Gastrocnemius medialis (tissue), 4 donors: ENCODE data around the gene CSF2RB.

Experiments used
- CTCF ChIP-seq, 5 experiments: fragments of 450-650 bp in 3 of 5; fragments of 200-600 bp in 2 of 5; sonication (generic) in 2 of 5; IDR thresholded peaks in 4 of 5; conservative IDR thresholded peaks in 1 of 5; 1 replicate in 4 of 5; 2 replicates in 1 of 5; pipeline ENCODE4 v1.5.1; 2016 to 2019; ENCODE audit warnings: antibody characterized with exemption in 5 of 5, mild to moderate bottlenecking in 3 of 5, moderate library complexity in 3 of 5
- POLR2A ChIP-seq, 2 donors: fragments of 450-650 bp; IDR thresholded peaks; one replicate each; pipeline ENCODE4 v1.6.1; 2017; ENCODE audit warnings: antibody characterized with exemption in 2 of 2, mild to moderate bottlenecking in 2 of 2, moderate library complexity in 2 of 2

DNA sequence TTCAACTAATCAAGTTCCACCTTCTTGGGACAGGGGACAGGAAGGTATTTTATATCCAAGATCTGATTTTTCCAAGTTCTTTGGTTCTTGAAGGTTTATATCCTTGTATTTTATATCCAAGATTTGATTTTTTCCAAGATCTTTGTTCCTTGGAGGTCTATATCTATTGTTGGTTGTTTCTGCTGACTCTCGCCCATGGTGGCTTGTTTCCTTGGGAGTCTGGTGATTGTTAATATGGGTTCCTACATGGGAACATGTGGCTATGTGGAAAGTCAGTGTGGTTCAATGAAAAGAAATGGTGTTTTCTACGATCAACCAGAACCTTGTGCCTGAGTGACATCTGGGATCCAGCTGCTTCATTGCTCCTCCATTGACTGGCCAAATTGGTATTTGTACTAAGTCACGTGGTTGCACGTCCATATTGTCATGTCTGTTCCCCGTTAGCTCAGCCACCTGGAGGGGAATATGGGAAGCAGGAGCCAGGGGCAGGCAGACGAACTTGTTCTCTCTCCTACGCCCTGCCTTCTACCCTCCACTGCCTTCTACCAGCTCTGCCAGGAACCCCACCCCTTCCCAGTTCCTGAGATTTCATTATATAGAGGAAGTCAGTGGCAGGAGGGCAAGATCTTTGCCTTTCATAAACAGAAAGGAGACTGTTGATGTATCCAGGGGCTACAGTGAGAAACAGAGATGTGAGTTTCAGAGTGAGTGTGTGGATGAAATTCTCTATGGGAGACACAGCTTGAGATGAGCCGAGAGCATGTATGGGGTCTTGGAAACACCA is 11.1 kb upstream of the CSF2RB start:
- TF ChIP-seq CTCF (IDR thresholded peaks at IDR 0.05 in 4 of 5, conservative IDR thresholded peaks at IDR 0.05 in 1 of 5), result no peak
- TF ChIP-seq POLR2A (IDR thresholded peaks at IDR 0.05), result no peak
